NCI-H1930 (cell line): ENCODE measurements around the gene KRTAP2-2.

Experiments used
- DNase-seq, 2 experiments: peaks; one replicate each; lab custom pipeline; 2025; lab: John Stamatoyannopoulos, UW

Gene KRTAP2-2

DNA sequence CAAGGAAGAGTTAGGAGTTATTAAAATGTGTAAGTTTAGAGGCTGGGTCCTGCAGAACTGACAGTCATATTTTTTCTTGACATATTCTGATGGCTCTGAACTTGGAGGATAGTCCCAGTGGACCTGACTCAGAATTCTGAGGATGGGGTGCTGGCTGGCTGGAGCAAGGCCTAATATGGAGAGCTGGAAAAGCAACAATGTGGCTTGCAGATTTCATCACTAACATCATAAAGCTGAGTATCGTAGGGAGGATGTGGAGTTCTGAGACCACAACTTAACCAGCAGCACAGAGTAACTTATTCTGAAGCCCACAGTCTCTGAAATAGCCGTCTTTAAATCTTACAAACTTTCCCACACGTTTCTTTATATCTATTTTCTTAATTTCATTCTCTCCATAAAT lies 30.3 kb downstream of the KRTAP2-2 start:
- DNase-seq, result no peak

DNA sequence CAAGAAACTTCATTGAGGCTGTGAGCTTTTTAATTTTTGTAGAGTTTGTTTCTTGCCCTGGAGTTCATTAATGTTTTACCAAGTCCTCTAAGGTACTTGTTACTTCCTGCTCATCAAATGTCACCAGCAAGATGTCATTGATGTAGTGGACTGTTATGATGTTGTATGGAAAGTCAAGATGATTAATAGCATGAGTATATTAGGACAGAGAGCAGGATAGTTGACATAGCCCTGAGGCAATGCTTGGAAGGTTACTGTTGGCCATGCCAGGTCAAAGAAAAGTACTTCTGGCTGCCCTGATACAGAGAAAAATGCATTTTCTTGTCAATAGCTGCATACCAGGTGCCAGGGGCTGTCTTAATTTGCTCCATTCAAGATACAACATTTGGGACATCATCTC lies 34.7 kb downstream of the KRTAP2-2 start:
- DNase-seq, result no peak

GRCh38 chr17:41019415-41019814 lies 35.6 kb downstream of the KRTAP2-2 start:
- DNase-seq, result no peak

DNA sequence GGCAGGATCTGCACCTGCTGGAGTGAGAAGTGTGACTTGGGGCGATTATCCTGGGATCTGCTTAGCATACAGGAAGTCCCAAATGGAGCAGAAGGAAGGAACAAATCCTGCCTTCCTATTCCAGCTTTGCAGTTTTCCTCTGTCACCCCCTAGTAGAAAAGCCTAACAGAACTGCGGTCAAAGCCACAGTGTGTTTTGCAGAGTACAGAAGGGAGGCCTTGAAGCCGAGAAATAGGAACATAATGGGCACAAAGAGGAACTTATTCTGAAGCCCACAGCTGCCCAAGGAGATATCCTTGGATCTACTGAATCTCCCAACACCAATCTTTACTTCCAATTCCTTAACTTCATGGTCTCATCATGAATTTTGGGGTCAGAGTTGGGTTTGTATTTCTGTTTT lies 36.5 kb downstream of the KRTAP2-2 start:
- DNase-seq, result no peak

- no peak for DNase-seq
These were observed 38.3 kb downstream of the KRTAP2-2 start for GRCh38 chr17:41016578-41017215.

- DNase-seq, result no peak
These were observed 39.6 kb downstream of the KRTAP2-2 start for GRCh38 chr17:41015454-41015853.

- DNase-seq, result no peak
These were observed 41.4 kb downstream of the KRTAP2-2 start for GRCh38 chr17:41013606-41014005.

DNA sequence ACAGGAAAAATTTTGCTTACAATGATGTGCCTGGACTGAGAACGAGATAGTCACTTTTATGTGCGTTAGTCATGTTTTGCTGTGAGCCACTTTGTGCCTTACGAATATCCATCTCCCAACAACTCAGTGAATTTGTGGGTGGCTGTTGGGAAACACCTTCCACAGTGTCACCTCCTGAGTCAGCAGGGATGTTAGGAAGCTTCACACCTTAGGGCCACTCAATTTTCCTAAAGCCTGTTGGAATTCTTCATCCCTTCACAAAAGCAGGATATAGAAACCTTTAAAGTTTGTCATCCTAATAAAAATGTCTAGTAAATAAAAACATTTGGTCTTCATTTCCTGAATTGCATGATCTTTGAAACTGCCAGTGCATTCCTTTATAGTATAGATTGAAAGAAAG lies 41.8 kb downstream of the KRTAP2-2 start:
- DNase-seq, result no peak

DNA sequence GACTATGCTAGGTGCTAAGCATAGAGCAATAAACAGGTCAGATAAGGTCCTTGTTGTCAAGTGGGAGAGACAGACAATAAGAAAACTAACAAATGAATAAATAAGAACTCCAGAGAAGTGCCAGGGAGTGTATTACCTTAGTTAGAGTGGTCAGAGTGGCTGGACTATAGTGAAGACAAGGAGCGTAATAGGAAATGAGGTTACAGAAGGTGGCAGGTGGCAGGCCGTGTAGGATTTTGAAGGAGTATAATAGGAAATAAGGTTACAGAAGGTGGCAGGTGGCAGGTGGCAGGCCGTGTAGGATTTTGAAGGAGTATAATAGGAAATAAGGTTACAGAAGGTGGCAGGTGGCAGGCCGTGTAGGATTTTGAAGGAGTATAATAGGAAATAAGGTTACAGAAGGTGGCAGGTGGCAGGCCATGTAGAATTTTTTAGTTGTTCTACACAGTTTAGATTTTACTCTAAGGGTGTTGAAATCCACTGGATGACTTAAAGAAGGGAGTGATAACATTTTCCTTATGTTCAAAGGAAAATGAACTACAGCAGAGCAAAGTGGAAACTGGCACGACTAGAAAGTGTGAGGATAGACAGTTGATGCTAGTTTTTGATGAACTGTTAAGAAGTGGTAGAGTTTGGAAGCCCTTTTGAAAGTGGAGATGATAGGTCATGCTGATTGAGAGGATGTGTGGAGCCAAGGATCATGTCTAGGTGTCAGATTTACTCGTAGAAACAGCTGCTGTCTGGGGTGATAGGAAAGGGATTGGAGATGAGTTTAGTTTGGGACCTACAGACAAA lies 42.5 kb downstream of the KRTAP2-2 start:
- DNase-seq, result no peak

- no peak for DNase-seq
These were observed 44.6 kb downstream of the KRTAP2-2 start for GRCh38 chr17:41010441-41010840.

DNA sequence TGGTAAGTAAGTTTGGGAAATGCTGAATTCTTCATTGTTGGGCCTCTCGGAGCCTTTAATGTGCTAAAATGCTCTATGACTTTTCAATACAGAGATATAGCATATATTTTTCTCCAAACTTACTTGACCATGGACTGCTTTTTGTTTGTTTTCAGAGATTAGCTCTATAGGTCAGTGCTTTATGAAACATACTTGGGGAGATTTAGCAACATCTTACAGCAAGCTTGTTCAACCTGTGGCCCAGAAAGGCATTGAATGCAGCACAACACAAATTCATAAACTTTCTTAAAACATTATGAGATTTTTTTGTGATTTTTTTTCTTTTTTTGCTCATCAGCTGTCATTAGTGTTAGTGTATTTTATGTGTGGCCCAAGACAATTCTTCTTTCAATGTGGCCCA lies 45.1 kb downstream of the KRTAP2-2 start:
- DNase-seq, result no peak

DNA sequence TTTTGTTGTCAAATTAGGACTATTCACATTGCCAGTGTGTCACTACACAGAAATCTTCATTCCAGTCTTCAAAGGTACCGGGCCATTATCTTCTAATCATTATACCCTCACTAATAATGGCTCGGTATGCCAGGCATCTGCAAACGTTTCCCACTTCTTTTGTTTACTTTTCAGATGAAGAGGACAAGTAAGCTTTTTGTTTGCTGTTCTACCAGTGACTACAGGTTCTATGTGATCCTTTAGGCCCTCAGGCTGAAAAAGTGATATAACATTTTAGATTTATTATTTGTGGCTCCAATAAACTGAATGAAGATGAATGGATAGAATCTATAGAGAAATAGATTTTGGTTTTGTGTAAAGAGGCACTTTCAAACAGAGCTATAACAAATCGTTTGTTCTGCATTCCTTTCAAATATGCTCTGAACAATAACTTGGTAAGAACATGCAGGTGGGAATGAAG lies 45.7 kb downstream of the KRTAP2-2 start:
- no peak for DNase-seq

DNA sequence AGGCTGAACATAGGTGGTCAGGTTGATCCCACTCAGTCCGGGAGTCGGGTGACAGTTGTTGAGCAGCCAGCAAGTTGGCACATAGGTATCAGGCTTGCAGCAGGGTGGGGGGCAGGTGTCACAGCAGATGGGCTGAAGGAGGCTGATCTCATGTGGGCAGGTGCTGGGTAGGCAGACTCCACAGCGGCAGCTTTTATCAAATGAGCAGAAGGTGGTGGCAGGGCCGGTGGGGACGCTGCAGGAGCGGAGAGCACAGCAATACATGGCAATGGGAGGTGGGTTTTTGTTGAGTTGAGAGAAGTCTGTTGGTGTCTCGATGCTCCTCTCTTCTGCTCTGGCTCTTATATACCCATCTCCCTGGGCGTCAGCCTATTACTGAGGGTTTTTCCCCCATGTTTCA lies 46.2 kb downstream of the KRTAP2-2 start, which contains the start of gene KRTAP3-1:
KRTAP3-1 (minus strand) TSS at position 318 of the 400 bp plus-strand sequence; CDS start at position 264, 54 bp downstream.
- no peak for DNase-seq
